H1 (cell line): Measurements from ENCODE around the gene PCDH9. TPM values are rescaled to one million over a fixed set of nuclear protein-coding genes. Genes with fewer than 3 reads are reported as not detected.

Experiments
- ATF2 ChIP-seq: IDR thresholded peaks from 2 replicates; pipeline ENCODE4 v1.6.1; 2012; ENCODE audit warnings: low read length, inconsistent platforms
- RFX5 ChIP-seq: IDR thresholded peaks from 2 replicates; pipeline ENCODE4 v1.6.1; 2011; ENCODE audit warnings: low read depth, low read length, improper control_type of control experiment, borderline replicate concordance
- SAP30 ChIP-seq: fragments of 300-600 bp; sonication (generic); IDR thresholded peaks from 2 replicates; pipeline ENCODE4 v1.7.1; 2012; ENCODE audit warnings: low read length, moderate library complexity, mild to moderate bottlenecking, inconsistent platforms; ENCODE audit not compliant: insufficient read depth, insufficient replicate concordance
- SIN3A ChIP-seq, 2 experiments: IDR thresholded peaks in 1 of 2; conservative IDR thresholded peaks in 1 of 2; 2 replicates each; pipeline ENCODE4 v1.6.1; 2011 to 2012; ENCODE audit warnings: low read length in 2 of 2, improper control_type of control experiment in 1 of 2, low read depth in 1 of 2, mild to moderate bottlenecking in 1 of 2
- polyA plus RNA-seq, 7 experiments: library from polyadenylated mRNA; depleted of rRNA in 3 of 7; stranded (reverse) in 5 of 7; unstranded in 2 of 7; fragments of >200 nt in 5 of 7; fragments of 200-250 nt in 2 of 7; gene quantifications; 1 replicate in 5 of 7; 2 replicates in 1 of 7; 4 replicates in 1 of 7; pipeline versions ENCODE4 v1.2.1 to v1.2.3, GENCODE V29; 2011 to 2013; ENCODE audit warnings: missing spikeins in 2 of 7, mixed read lengths in 2 of 7
- total RNA-seq: library from RNA; stranded (reverse); fragmentation: NEBNext Ultra II Directional; extraction: Animal tissue kit (Norgen Biotek cat#: 25700); gene quantifications from 2 replicates; pipeline ENCODE4 v1.2.1, GENCODE V29; 2021

PCDH9 gene
- total and polyA plus RNA-seq, 2 of the 8 experiments (the other 6 are each of a cell fraction or from before 2014, with no cell fraction given) = 0.12 to 0.60 TPM

- TF ChIP-seq ATF2 = no peak
- TF ChIP-seq SIN3A (conservative IDR thresholded peaks at IDR 0.05 in 1 of 2, IDR thresholded peaks at IDR 0.05 in 1 of 2; ENCODE audit: low read depth in 1 of 2, low read length in 2 of 2) = no peak
- no peak for TF ChIP-seq RFX5
- no peak for TF ChIP-seq SAP30
Observed at GRCh38 chr13:67063036-67063435, 167.1 kb downstream of the PCDH9 start (continued).
